Measurements from ENCODE around the gene DOK6.

DNA sequence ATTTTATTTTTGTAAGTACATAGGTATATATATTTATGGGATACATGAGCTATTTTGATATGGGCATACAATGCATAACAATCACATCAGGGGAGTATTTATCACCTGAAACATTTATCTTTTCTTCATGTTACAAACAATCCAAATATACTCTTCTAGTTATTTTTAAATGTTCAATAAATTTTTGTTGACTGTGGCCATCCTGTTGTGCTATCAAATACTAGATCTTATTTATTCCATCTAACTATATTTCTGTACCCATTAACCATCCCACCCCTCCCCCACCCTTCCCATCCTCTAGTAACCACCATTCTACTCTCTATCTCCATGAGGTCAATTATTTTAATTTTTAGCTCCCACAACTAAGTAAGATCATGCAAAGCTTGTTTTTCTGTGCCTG lies 390.0 kb downstream of the DOK6 start:
- TF ChIP-seq POLR2A (IDR thresholded peaks at IDR 0.05), result no peak
- TF ChIP-seq, protein P1, sequence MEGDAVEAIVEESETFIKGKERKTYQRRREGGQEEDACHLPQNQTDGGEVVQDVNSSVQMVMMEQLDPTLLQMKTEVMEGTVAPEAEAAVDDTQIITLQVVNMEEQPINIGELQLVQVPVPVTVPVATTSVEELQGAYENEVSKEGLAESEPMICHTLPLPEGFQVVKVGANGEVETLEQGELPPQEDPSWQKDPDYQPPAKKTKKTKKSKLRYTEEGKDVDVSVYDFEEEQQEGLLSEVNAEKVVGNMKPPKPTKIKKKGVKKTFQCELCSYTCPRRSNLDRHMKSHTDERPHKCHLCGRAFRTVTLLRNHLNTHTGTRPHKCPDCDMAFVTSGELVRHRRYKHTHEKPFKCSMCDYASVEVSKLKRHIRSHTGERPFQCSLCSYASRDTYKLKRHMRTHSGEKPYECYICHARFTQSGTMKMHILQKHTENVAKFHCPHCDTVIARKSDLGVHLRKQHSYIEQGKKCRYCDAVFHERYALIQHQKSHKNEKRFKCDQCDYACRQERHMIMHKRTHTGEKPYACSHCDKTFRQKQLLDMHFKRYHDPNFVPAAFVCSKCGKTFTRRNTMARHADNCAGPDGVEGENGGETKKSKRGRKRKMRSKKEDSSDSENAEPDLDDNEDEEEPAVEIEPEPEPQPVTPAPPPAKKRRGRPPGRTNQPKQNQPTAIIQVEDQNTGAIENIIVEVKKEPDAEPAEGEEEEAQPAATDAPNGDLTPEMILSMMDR (IDR thresholded peaks at IDR 0.05 in 4 of 5, conservative IDR thresholded peaks at IDR 0.05 in 1 of 5), result no peak
